ENCODE results near the gene SKI.
"Not testable (repeated sequence)": the region's sequence is repeated elsewhere in the genome, so short reads cannot be mapped to it uniquely, and the experiment has no call there.

Gene SKI

GRCh38 chr1:2240270-2241156 lies 12.4 kb downstream of the SKI start:
- DNase-seq, result peak in 40 of 51 donors; percentile 22 to 86 (median 60)

- no peak for DNase-seq
These were observed 13.7 kb downstream of the SKI start for GRCh38 chr1:2241820-2242219.

- DNase-seq, result peak in 9 of 51 donors; percentile 15 to 72 (median 43)
These were observed 15.0 kb downstream of the SKI start for GRCh38 chr1:2242814-2243725.

- DNase-seq, result not testable (repeated sequence)
These were observed 18.9 kb downstream of the SKI start for GRCh38 chr1:2247045-2247394.

- DNase-seq, result peak in 5 of 51 donors; percentile 25 to 54 (median 30)
These were observed 19.6 kb downstream of the SKI start for GRCh38 chr1:2247760-2248126.

GRCh38 chr1:2248127-2248826 lies 20.2 kb downstream of the SKI start:
- peak in 6 of 51 donors; percentile 22 to 57 (median 48) for DNase-seq

- peak in 11 of 51 donors; percentile 22 to 43 (median 33) for DNase-seq
These were observed 20.9 kb downstream of the SKI start for GRCh38 chr1:2248854-2249558.

GRCh38 chr1:2249559-2249906 lies 21.4 kb downstream of the SKI start:
- DNase-seq, result no peak

- DNase-seq, result no peak
These were observed 22.7 kb downstream of the SKI start for GRCh38 chr1:2250721-2251281.

GRCh38 chr1:2251363-2251762 lies 23.2 kb downstream of the SKI start:
- DNase-seq, result no peak

- no peak for DNase-seq
These were observed 23.7 kb downstream of the SKI start for GRCh38 chr1:2251786-2252185.

GRCh38 chr1:2252423-2252822 lies 24.3 kb downstream of the SKI start:
- no peak for DNase-seq

GRCh38 chr1:2253036-2253796 lies 25.1 kb downstream of the SKI start:
- DNase-seq, result no peak

GRCh38 chr1:2253797-2254480 lies 25.8 kb downstream of the SKI start:
- DNase-seq, result no peak

GRCh38 chr1:2255047-2255419 lies 26.9 kb downstream of the SKI start:
- DNase-seq, result no peak

- DNase-seq, result peak in 2 of 51 donors; percentile 17 to 37
These were observed 27.6 kb downstream of the SKI start for GRCh38 chr1:2255420-2256369.

- DNase-seq, result no peak
These were observed 28.5 kb downstream of the SKI start for GRCh38 chr1:2256435-2257244.

All from hypothalamus (tissue), 51 donors.